Left colon (tissue), 2 donors: ENCODE data around the gene CACNG3. TPM values are rescaled to one million over a fixed set of nuclear protein-coding genes. Genes with fewer than 3 reads are reported as not detected.
"Not testable (repeated sequence)": the region's sequence is repeated elsewhere in the genome, so short reads cannot be mapped to it uniquely, and the experiment has no call there.

Source experiments
- ATAC-seq: fragments of 200-7000 bp; cut with Tn5 transposase; one replicate; pipeline ENCODE4 v1.9.1; 2020; ENCODE audit warnings: mild to moderate bottlenecking, moderate library complexity
- DNase-seq, 2 donors: peaks; one replicate each; pipeline ENCODE4 v3.0.0-alpha.2; 2020
- intact Hi-C, 2 donors: fragments of 100-400 bp; cut with DNase I in 1 of 2; cut with micrococcal nuclease in 1 of 2; formaldehyde crosslinking; loops; one replicate each; pipeline versions ENCODE4 v1.11.2 to v1.14.0; 2022; cut with DNase I, micrococcal nuclease
- total RNA-seq, 2 donors: library from RNA; stranded (reverse); fragmentation: NEBNext Ultra II Directional; extraction: Animal tissue kit (Norgen Biotek cat#: 25700); gene quantifications; one replicate each; pipeline ENCODE4 v1.2.1, GENCODE V29; 2021
- donor health status: DM: no; HTN: no; CAD: no.
- donor health status: DM: yes; HTN: yes; CAD: no.

CACNG3 gene
- total RNA-seq, 2 donors from 2014 or later = not detected

- ATAC-seq (no peak), DNase-seq (no peak)
- intact Hi-C loops = no loop called here
These were observed 16.2 kb downstream of the CACNG3 start for GRCh38 chr16:24272379-24272778.

GRCh38 chr16:24273508-24274182, 17.5 kb downstream of the CACNG3 start:
- intact Hi-C loops = no loop called here
- ATAC-seq (no peak), DNase-seq (no peak)

- intact Hi-C loops = no loop called here
- DNase-seq (no peak), ATAC-seq (no peak)
These were observed 19.3 kb downstream of the CACNG3 start for GRCh38 chr16:24275413-24275812.

GRCh38 chr16:24279982-24280515, 23.9 kb downstream of the CACNG3 start:
- intact Hi-C loops = no loop called here
- DNase-seq (no peak), ATAC-seq (no peak)

GRCh38 chr16:24281466-24281865, 25.3 kb downstream of the CACNG3 start:
- ATAC-seq = no peak
- no peak for DNase-seq
- intact Hi-C loops = no loop called here

GRCh38 chr16:24282141-24282540, 26.0 kb downstream of the CACNG3 start:
- no peak for DNase-seq
- no peak for ATAC-seq
- intact Hi-C loops = no loop called here

GRCh38 chr16:24286741-24287405, 30.7 kb downstream of the CACNG3 start:
- no peak for DNase-seq

GRCh38 chr16:24288516-24288915, 32.4 kb downstream of the CACNG3 start:
- DNase-seq = no peak
- ATAC-seq = no peak
- intact Hi-C loops = no loop called here

More at GRCh38 chr16:24286741-24287405, 30.7 kb downstream of the CACNG3 start:
- no peak for ATAC-seq
- intact Hi-C loops = no loop called here

GRCh38 chr16:24289166-24289700, 33.1 kb downstream of the CACNG3 start:
- no peak for DNase-seq

GRCh38 chr16:24291932-24292331, 35.8 kb downstream of the CACNG3 start:
- no peak for ATAC-seq
- intact Hi-C loops = no loop called here
- no peak for DNase-seq

More at GRCh38 chr16:24289166-24289700, 33.1 kb downstream of the CACNG3 start:
- no peak for ATAC-seq
- intact Hi-C loops = no loop called here

GRCh38 chr16:24294131-24294530, 38.0 kb downstream of the CACNG3 start:
- DNase-seq (no peak), ATAC-seq (no peak)
- intact Hi-C loops = no loop called here

- intact Hi-C loops = no loop called here
- DNase-seq (no peak), ATAC-seq (no peak)
These were observed 41.2 kb downstream of the CACNG3 start for GRCh38 chr16:24297375-24297774.

GRCh38 chr16:24298548-24299167, 42.5 kb downstream of the CACNG3 start:
- intact Hi-C loops = no loop called here
- ATAC-seq = no peak
- no peak for DNase-seq

- DNase-seq, ATAC-seq, intact Hi-C loops: not testable (repeated sequence)
These were observed 44.6 kb downstream of the CACNG3 start for GRCh38 chr16:24300750-24301149.

GRCh38 chr16:24302636-24303035, 46.5 kb downstream of the CACNG3 start:
- no peak for ATAC-seq
- intact Hi-C loops = no loop called here
- DNase-seq = no peak

GRCh38 chr16:24308200-24308599, 52.1 kb downstream of the CACNG3 start:
- ATAC-seq = no peak
- intact Hi-C loops = no loop called here
- DNase-seq = no peak

GRCh38 chr16:24309258-24310142, 53.4 kb downstream of the CACNG3 start:
- DNase-seq (no peak), ATAC-seq (no peak)

GRCh38 chr16:24315343-24315742, 59.2 kb downstream of the CACNG3 start:
- ATAC-seq (no peak), DNase-seq (no peak)
- intact Hi-C loops = no loop called here

More at GRCh38 chr16:24309258-24310142, 53.4 kb downstream of the CACNG3 start:
- intact Hi-C loops = no loop called here

GRCh38 chr16:24318680-24319079, 62.5 kb downstream of the CACNG3 start:
- ATAC-seq (no peak), DNase-seq (no peak)
- intact Hi-C loops = no loop called here
